Hematopoietic multipotent progenitor cell (in vitro differentiated cells): ENCODE measurements around the gene VSTM2B. TPM values are rescaled to one million over a fixed set of nuclear protein-coding genes. Genes with fewer than 3 reads are reported as not detected.

Experiments
- DNase-seq, 3 donors: peaks; one replicate each; pipeline ENCODE4 v3.0.0-alpha.2; 2011 to 2015; ENCODE audit warnings: low read depth in 2 of 3, low spot score in 2 of 3
- total RNA-seq: library from RNA; depleted of rRNA; stranded (reverse); fragments of >200 nt; gene quantifications from one replicate; pipeline ENCODE4 v1.2.3, GENCODE V29; 2012

VSTM2B gene
- total RNA-seq, 1 donor = not detected

- DNase-seq = no peak
Measured at GRCh38 chr19:29515233-29515619, 10.6 kb upstream of the VSTM2B start.

- DNase-seq = no peak
Measured at GRCh38 chr19:29515706-29516357, 10.0 kb upstream of the VSTM2B start.

GRCh38 chr19:29516358-29516725 lies 9.5 kb upstream of the VSTM2B start:
- DNase-seq = no peak

- DNase-seq = no peak
Measured at GRCh38 chr19:29516821-29517395, 8.9 kb upstream of the VSTM2B start.

GRCh38 chr19:29517412-29517811 lies 8.4 kb upstream of the VSTM2B start:
- DNase-seq = no peak

GRCh38 chr19:29517946-29518345 lies 7.8 kb upstream of the VSTM2B start:
- no peak for DNase-seq

- DNase-seq = no peak
Measured at GRCh38 chr19:29519146-29519545, 6.6 kb upstream of the VSTM2B start.

- DNase-seq = no peak
Measured at GRCh38 chr19:29519931-29520330, 5.9 kb upstream of the VSTM2B start.

- DNase-seq = no peak
Measured at GRCh38 chr19:29520390-29520789, 5.4 kb upstream of the VSTM2B start.

GRCh38 chr19:29521291-29522075 lies 4.3 kb upstream of the VSTM2B start:
- no peak for DNase-seq

- no peak for DNase-seq
Measured at GRCh38 chr19:29523568-29523967, 2.2 kb upstream of the VSTM2B start.

GRCh38 chr19:29524201-29524911 lies 1.4 kb upstream of the VSTM2B start:
- no peak for DNase-seq

GRCh38 chr19:29524912-29525831 lies 622 bp upstream of the VSTM2B start:
- peak in 1 of 3 donors; percentile 18 for DNase-seq

GRCh38 chr19:29526730-29527499 lies 1.1 kb downstream of the VSTM2B start:
- no peak for DNase-seq

GRCh38 chr19:29527500-29528328 lies 1.9 kb downstream of the VSTM2B start:
- no peak for DNase-seq

GRCh38 chr19:29528350-29528945 lies 2.7 kb downstream of the VSTM2B start:
- DNase-seq = peak in 2 of 3 donors; percentile 72 to 79

GRCh38 chr19:29528946-29529645 lies 3.3 kb downstream of the VSTM2B start:
- DNase-seq = peak in 1 of 3 donors; percentile 10
